Right hindlimb (tissue), 1 donor: Measurements from ENCODE around the gene PPP1R12A.
"Not testable (repeated sequence)": the region's sequence is repeated elsewhere in the genome, so short reads cannot be mapped to it uniquely, and the experiment has no call there.

Experiments used
- DNase-seq: peaks from one replicate; pipeline ENCODE4 v3.0.0-alpha.2; 2018

PPP1R12A gene

GRCh38 chr12:79935021-79935623 lies at the start of gene PPP1R12A:
Gene PPP1R12A, minus strand, starts transcription at chr12:79935097. Its CDS starts 166 bp downstream, at chr12:79934931.
- peak; percentile 99 for DNase-seq

GRCh38 chr12:79983986-79984620 lies 49.2 kb upstream of the PPP1R12A start:
- no peak for DNase-seq

GRCh38 chr12:79983492-79983891 lies 48.6 kb upstream of the PPP1R12A start:
- no peak for DNase-seq

- DNase-seq, result no peak
Measured at GRCh38 chr12:79982086-79983062, 47.5 kb upstream of the PPP1R12A start.

GRCh38 chr12:79978692-79979091 lies 43.8 kb upstream of the PPP1R12A start:
- no peak for DNase-seq

- not testable (repeated sequence) for DNase-seq
Measured at GRCh38 chr12:79977856-79978460, 43.1 kb upstream of the PPP1R12A start.

GRCh38 chr12:79975143-79975542 lies 40.2 kb upstream of the PPP1R12A start:
- no peak for DNase-seq

- DNase-seq, result no peak
Measured at GRCh38 chr12:79973801-79974200, 38.9 kb upstream of the PPP1R12A start.

- DNase-seq, result no peak
Measured at GRCh38 chr12:79964100-79964627, 29.3 kb upstream of the PPP1R12A start.

- no peak for DNase-seq
Measured at GRCh38 chr12:79961411-79961810, 26.5 kb upstream of the PPP1R12A start.

- DNase-seq, result no peak
Measured at GRCh38 chr12:79959484-79959883, 24.6 kb upstream of the PPP1R12A start.

GRCh38 chr12:79956896-79957295 lies 22.0 kb upstream of the PPP1R12A start:
- DNase-seq, result no peak

GRCh38 chr12:79955561-79955960 lies 20.7 kb upstream of the PPP1R12A start:
- DNase-seq, result no peak

- no peak for DNase-seq
Measured at GRCh38 chr12:79954037-79954610, 19.2 kb upstream of the PPP1R12A start.

- no peak for DNase-seq
Measured at GRCh38 chr12:79949098-79949497, 14.2 kb upstream of the PPP1R12A start.

GRCh38 chr12:79945433-79945832 lies 10.5 kb upstream of the PPP1R12A start:
- no peak for DNase-seq

- DNase-seq, result no peak
Measured at GRCh38 chr12:79944565-79944964, 9.7 kb upstream of the PPP1R12A start.

GRCh38 chr12:79942846-79943245 lies 7.9 kb upstream of the PPP1R12A start:
- DNase-seq, result not testable (repeated sequence)

- no peak for DNase-seq
Measured at GRCh38 chr12:79939728-79940310, 4.9 kb upstream of the PPP1R12A start.

GRCh38 chr12:79938843-79939242 lies 3.9 kb upstream of the PPP1R12A start:
- DNase-seq, result no peak

GRCh38 chr12:79936670-79937069 lies 1.8 kb upstream of the PPP1R12A start:
- no peak for DNase-seq
